ENCODE measurements around the gene TBCE. TPM values are rescaled to one million over a fixed set of nuclear protein-coding genes. Genes with fewer than 3 reads are reported as not detected.

TBCE gene
- total RNA-seq, 2 experiments from 2014 or later, result 7.0 to 8.4 TPM

DNA sequence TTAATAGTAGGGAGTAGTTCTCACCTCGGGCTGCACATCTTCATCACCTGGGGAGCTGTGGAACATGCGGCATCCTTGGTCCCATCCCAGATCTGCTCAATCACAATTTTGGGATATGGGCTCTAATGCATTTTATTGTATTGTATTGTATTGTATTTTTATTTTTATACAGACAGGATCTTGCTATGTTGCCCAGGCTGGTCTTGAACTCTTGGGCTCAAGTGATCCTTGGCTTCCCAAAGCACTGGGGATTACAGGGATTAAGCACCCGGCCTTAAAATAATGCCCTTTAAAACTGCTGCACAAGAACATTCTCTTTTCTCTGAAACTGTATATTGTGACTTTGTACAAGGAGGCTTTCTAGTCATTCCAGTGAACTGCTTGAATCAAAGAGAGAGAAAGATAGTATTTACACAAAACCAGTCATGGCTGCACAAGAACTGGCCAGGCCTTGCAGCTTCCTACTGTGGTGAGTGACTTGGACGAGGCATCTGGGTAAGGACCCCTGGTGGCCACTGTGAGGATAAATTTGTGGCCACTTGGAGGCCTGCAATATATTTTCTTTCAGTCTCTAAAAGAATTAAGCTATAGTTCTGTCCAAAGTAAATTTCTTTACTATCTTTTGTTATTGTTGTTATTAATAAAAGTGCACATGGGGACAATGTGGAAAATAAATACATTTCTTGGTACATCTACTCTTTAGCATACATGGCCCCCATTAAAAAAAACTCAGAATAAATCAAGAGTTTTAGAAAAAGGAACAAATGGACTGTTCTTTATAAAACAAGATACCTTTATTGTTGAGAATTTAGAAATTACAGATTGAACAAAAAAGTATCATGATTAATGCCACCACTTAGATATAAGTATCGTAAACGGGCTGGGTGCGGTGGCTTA lies 48.0 kb downstream of the TBCE start:
- Mint-ChIP-seq H3K27me3 (no peaks in the 10 kb centered on the region), H3K27ac (no peak overlapping the region), H3K4me1 (ENCODE audit: low read depth) (peaks cover 10% of the 10 kb centered on the region), H3K36me3 (ENCODE audit: low read depth) (peaks cover 23% of the 10 kb centered on the region), H3K9me3 (no peaks in the 10 kb centered on the region), H3K4me3 (no peak overlapping the region)
- DNase-seq (peak; percentile 39 to 78 (median 51)), ATAC-seq (ENCODE audit: poor library complexity) (peak; percentile 88)
- peaks cover 4% of the 10 kb centered on the region for H3K36me3 ChIP-seq (ENCODE audit: insufficient read depth, low read length)
- no peaks in the 10 kb centered on the region for H3K9me3 ChIP-seq (ENCODE audit: control insufficient read depth in 1 of 2, insufficient read depth in 1 of 2, low read length in 2 of 2)
- no peak overlapping the region for H3K27ac ChIP-seq (ENCODE audit: low read depth in 1 of 2, low read length in 2 of 2)
- CTCF ChIA-PET, result interaction anchor here (0.5 to 3.3 kb wide), 20 partner anchors 10 to 1276 kb away, joined by 3 to 40 read pairs (median 4); partner anchors contain the start of genes B3GALNT2 and RBM34
- POLR2A ChIA-PET, result interaction anchor here (1.0 kb wide), 2 partner anchors 162 to 175 kb away, joined by 3 to 4 read pairs; no protein-coding TSS in a partner anchor
- peak; percentile 84 for TF ChIP-seq CTCF (IDR thresholded peaks at IDR 0.05)
- no peaks in the 10 kb centered on the region for H3K4me1 ChIP-seq (ENCODE audit: insufficient read depth, low read length)
- intact Hi-C loops (cut with DNase I, micrococcal nuclease), result loop anchor here (2.0 to 5.0 kb wide), 4 partner anchors 86 to 928 kb away; partner anchors contain the start of genes ARID4B (in 1 of the 2) and GGPS1 (in 1 of the 2)
- H3K27me3 ChIP-seq (ENCODE audit: control insufficient read depth in 1 of 2, insufficient read depth in 2 of 2, low read length in 2 of 2), result no peaks in the 10 kb centered on the region
- H3K4me3 ChIP-seq (ENCODE audit: low read length), result no peak overlapping the region

GRCh38 chr1:235416662-235417049 lies 49.4 kb downstream of the TBCE start:
- no peak overlapping the region for H3K4me3 ChIP-seq (ENCODE audit: low read length)
- no peaks in the 10 kb centered on the region for H3K4me1 ChIP-seq (ENCODE audit: insufficient read depth, low read length)
- POLR2A ChIA-PET, result interaction anchor here (0.6 to 1.1 kb wide), 2 partner anchors 151 to 256 kb away, joined by 3 to 6 read pairs; partner anchors contain the start of gene RBM34
- no peaks in the 10 kb centered on the region for H3K27me3 ChIP-seq (ENCODE audit: control insufficient read depth in 1 of 2, insufficient read depth in 2 of 2, low read length in 2 of 2)
- H3K27ac ChIP-seq (ENCODE audit: low read depth in 1 of 2, low read length in 2 of 2), result no peak overlapping the region
- Mint-ChIP-seq H3K9me3 (no peaks in the 10 kb centered on the region), H3K27ac (no peak overlapping the region), H3K27me3 (no peaks in the 10 kb centered on the region), H3K4me1 (ENCODE audit: low read depth) (peaks cover 10% of the 10 kb centered on the region), H3K4me3 (no peak overlapping the region), H3K36me3 (ENCODE audit: low read depth) (peaks cover 25% of the 10 kb centered on the region)
- CTCF ChIA-PET, result interaction anchor here (0.7 to 3.3 kb wide), 13 partner anchors 8 to 1213 kb away, joined by 3 to 40 read pairs (median 3); partner anchors contain the start of genes B3GALNT2 and RBM34
- H3K9me3 ChIP-seq (ENCODE audit: control insufficient read depth in 1 of 2, insufficient read depth in 1 of 2, low read length in 2 of 2), result no peaks in the 10 kb centered on the region
- DNase-seq (no peak), ATAC-seq (ENCODE audit: poor library complexity) (no peak)
- TF ChIP-seq CTCF (IDR thresholded peaks at IDR 0.05), result no peak
- H3K36me3 ChIP-seq (ENCODE audit: insufficient read depth, low read length), result peaks cover 4% of the 10 kb centered on the region
- intact Hi-C loops (cut with DNase I, micrococcal nuclease), result loop anchor here (1.0 to 5.0 kb wide), 6 partner anchors 94 to 929 kb away; no protein-coding TSS in a partner anchor

GRCh38 chr1:235417086-235417697 lies 50.0 kb downstream of the TBCE start:
- H3K4me3 ChIP-seq (ENCODE audit: low read length), result no peak overlapping the region
- TF ChIP-seq CTCF (IDR thresholded peaks at IDR 0.05), result peak; percentile 95
- Mint-ChIP-seq H3K27ac (no peak overlapping the region), H3K36me3 (ENCODE audit: low read depth) (peaks cover 29% of the 10 kb centered on the region), H3K4me3 (no peak overlapping the region), H3K27me3 (no peaks in the 10 kb centered on the region), H3K9me3 (no peaks in the 10 kb centered on the region), H3K4me1 (ENCODE audit: low read depth) (peaks cover 10% of the 10 kb centered on the region)
- no peaks in the 10 kb centered on the region for H3K9me3 ChIP-seq (ENCODE audit: control insufficient read depth in 1 of 2, insufficient read depth in 1 of 2, low read length in 2 of 2)
- no peaks in the 10 kb centered on the region for H3K4me1 ChIP-seq (ENCODE audit: insufficient read depth, low read length)
- intact Hi-C loops (cut with DNase I, micrococcal nuclease), result loop anchor here (1.0 to 5.0 kb wide), 6 partner anchors 95 to 930 kb away; no protein-coding TSS in a partner anchor
- no peaks in the 10 kb centered on the region for H3K27me3 ChIP-seq (ENCODE audit: control insufficient read depth in 1 of 2, insufficient read depth in 2 of 2, low read length in 2 of 2)
- ATAC-seq (ENCODE audit: poor library complexity) (peak; percentile 67), DNase-seq (peak; percentile 18 to 79 (median 56))
- no peak overlapping the region for H3K27ac ChIP-seq (ENCODE audit: low read depth in 1 of 2, low read length in 2 of 2)
- ChIA-PET POLR2A (interaction anchor here (1.1 kb wide), 1 partner anchor 257 kb away, joined by 6 read pairs; the partner anchor contains the start of gene RBM34), CTCF (interaction anchor here (0.6 to 3.3 kb wide), 13 partner anchors 9 to 264 kb away, joined by 3 to 40 read pairs (median 3); partner anchors contain the start of gene RBM34)
- H3K36me3 ChIP-seq (ENCODE audit: insufficient read depth, low read length), result peaks cover 7% of the 10 kb centered on the region
